HG02943 (cell line): ENCODE measurements around the gene CD86.
A peak's percentile ranks its signal among the peaks of the same experiment; 100 is the strongest.

Experiments used
- ATAC-seq: cut with Tn5 transposase; IDR thresholded peaks from one replicate; pipeline ENCODE4 v1.9.1; 2021; ENCODE audit warnings: mild to moderate bottlenecking, low read depth, moderate library complexity; ENCODE audit not compliant: unreplicated experiment

Gene CD86

GRCh38 chr3:122088531-122088930 is 33.4 kb downstream of the CD86 start:
- no peak for ATAC-seq

- ATAC-seq, result no peak
These were observed 36.6 kb downstream of the CD86 start for GRCh38 chr3:122091602-122092295.

DNA sequence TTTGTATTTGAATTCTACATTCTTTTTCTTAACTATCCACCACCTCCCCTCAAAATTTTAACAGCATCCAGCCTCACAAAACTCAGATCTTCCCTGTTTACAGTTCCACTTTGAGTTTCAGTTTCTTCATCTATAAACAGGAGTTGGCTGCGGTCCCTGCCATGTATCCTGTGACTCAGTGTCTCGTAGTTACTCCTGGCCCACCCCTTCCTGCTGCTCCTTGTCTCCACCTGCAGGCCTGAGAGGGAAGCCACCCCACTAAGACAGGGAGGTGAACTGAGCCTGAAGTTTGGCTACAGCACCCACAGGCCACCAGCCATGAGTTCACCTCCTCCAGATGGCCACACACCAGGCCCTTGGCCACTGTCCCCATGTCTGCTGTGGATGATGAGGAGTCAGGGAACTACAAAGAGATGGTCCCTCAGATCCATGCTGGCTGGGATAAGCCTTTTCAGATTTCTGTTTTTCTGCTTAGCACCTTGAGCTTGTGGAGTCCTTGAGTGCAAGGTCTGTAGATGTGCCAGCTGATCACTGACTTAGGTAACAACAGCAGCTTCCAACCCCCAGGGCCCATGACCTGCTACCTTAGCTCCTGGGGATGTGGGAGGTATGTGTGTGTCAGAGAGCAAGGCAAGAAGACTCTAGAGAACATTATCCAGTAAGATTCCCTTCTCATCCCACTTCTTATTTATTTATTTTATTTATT is 37.5 kb downstream of the CD86 start:
- no peak for ATAC-seq

DNA sequence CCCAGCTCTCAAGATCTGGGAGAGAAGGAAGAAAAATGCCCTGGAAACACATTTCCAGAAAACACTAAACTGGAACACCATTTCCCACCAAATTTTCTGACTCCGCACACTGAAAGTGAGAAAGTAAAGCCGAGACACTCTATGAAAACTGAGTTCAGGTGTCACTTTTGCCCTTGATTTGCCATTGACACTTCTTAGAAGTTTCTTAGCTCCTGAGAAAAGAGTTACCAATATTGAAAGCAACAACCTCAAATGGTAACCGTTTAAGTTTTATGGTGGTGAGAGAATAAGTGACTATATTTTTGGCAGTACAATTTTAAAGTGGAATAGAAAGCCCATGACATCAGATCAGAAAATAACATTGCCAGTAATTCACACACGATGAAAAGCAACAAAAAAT is 39.0 kb downstream of the CD86 start:
- ATAC-seq, result no peak

DNA sequence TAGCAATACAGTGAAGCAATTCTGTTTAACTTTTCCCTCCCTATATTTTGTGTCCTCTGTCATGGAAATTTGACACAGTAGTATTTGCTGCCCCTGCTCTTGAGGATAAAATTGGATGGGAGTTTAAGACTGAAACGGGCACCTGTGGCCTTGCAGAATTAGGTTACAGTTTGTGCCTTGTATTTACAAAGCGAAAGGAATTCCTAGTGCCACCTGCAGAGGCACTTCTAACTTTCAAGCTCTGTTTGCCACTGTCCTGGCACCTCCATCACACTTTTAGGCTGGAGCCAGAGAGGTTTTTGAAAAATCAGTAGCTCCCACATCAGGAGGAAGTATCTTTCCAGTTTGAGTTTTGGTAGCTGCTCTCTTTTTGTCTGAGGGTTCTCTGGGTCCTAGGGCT is 39.5 kb downstream of the CD86 start:
- ATAC-seq, result no peak

DNA sequence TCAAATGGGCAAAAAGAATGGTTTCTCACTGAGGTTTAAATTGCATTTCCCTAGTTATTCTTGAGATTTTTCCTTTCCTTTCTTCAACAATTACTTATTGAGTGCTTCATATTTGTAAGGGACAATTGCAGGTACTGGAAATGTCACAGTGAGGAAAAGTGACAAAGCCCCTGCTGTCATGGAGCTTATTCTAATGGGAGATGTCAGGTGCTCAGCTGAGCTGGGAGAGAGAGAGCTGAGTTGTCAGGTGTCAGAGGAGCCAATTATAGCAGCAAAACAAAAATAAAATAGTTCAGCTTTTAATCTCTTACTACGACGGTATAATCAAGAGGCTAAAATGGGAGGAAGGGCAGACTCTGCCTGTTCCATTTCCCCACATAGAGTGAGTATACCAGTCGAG is 42.0 kb downstream of the CD86 start:
- no peak for ATAC-seq

GRCh38 chr3:122098611-122099010 is 43.4 kb downstream of the CD86 start:
- no peak for ATAC-seq

GRCh38 chr3:122099255-122099654 is 44.1 kb downstream of the CD86 start:
- no peak for ATAC-seq

- no peak for ATAC-seq
These were observed 44.9 kb downstream of the CD86 start for GRCh38 chr3:122100083-122100482.

GRCh38 chr3:122100591-122101463 is 45.7 kb downstream of the CD86 start:
- peak; percentile 34 for ATAC-seq

DNA sequence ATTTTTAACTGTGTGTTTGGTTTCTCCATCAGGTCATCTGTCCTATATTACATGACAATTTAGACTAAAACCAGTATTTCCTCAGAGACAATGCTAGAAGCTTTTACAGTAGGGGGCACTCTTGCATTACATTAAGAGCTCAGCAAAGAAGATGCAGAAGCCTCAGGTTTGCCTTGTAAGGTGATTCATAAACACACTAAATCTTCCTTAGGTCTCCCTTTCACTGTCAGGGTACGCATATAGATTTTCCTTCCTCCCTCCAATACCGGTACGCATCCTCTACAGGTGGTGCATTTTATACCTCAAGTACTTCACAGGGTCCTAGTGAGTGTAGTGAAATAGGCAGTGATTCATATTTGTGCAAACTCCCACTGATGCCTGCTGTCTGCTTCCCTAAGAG is 46.5 kb downstream of the CD86 start:
- peak; percentile 33 for ATAC-seq

GRCh38 chr3:122102191-122102935 is 47.2 kb downstream of the CD86 start:
- ATAC-seq, result no peak

- no peak for ATAC-seq
These were observed 48.8 kb downstream of the CD86 start for GRCh38 chr3:122103821-122104514.

GRCh38 chr3:122104515-122105194 is 49.5 kb downstream of the CD86 start:
- no peak for ATAC-seq

GRCh38 chr3:122105626-122106025 is 50.5 kb downstream of the CD86 start:
- no peak for ATAC-seq

GRCh38 chr3:122107171-122107570 is 52.0 kb downstream of the CD86 start:
- no peak for ATAC-seq

DNA sequence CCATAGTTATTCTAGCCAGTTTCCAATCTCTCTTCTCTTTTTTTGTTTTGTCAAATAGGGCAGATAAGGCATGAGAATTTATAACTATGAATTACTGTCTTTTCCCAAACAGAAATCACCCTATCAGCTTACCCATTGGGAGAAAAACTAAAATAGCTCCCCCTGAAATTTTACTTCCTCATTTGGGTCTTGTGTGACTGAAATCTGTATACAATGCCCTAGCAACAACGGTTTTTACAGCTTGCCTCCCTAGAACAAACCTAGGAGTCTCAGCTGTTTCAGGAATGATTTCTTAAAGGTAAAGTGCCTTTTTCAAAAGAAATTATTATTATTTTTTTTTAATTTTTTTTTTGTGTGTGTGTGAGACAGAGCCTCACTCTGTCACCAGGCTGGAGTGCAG is 56.8 kb downstream of the CD86 start:
- no peak for ATAC-seq

GRCh38 chr3:122112754-122113153 is 57.6 kb downstream of the CD86 start:
- ATAC-seq, result no peak

DNA sequence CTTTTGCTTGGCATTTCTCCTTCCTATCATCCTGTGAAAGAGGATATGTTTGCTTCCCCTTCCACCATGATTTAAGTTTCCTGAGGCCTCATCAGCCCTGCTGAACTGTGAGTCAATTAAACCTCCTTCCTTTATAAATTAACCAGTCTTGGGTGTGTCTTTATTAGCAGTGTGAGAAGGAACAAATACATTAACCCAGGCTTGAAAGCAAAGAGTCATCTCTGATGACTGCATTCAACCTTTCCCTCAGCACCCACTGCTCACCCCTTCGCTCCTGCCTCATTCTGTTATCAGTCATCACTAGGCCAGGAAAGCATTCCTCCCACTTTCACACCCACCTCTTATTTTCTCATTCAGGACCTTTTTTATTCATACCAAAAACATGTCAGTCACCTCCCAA is 68.7 kb downstream of the CD86 start:
- no peak for ATAC-seq
